HG03442 (cell line): ENCODE measurements around the gene OTUD3.
"Not testable (repeated sequence)": the region's sequence is repeated elsewhere in the genome, so short reads cannot be mapped to it uniquely, and the experiment has no call there.

ENCODE experiments used
- ATAC-seq: cut with Tn5 transposase; IDR thresholded peaks from one replicate; pipeline ENCODE4 v1.9.1; 2021; ENCODE audit warnings: mild to moderate bottlenecking, moderate library complexity; ENCODE audit not compliant: unreplicated experiment

The OTUD3 gene

GRCh38 chr1:19868575-19868974 lies 13.6 kb upstream of the OTUD3 start:
- not testable (repeated sequence) for ATAC-seq

GRCh38 chr1:19869453-19869852 lies 12.7 kb upstream of the OTUD3 start:
- not testable (repeated sequence) for ATAC-seq

GRCh38 chr1:19869929-19870328 lies 12.3 kb upstream of the OTUD3 start:
- ATAC-seq = no peak

GRCh38 chr1:19872190-19872589 lies 10.0 kb upstream of the OTUD3 start:
- no peak for ATAC-seq

- no peak for ATAC-seq
These were observed 4.9 kb upstream of the OTUD3 start for GRCh38 chr1:19877181-19877750.

- ATAC-seq = no peak
These were observed 4.2 kb upstream of the OTUD3 start for GRCh38 chr1:19877821-19878636.

- ATAC-seq = no peak
These were observed 3.6 kb upstream of the OTUD3 start for GRCh38 chr1:19878637-19878985.

GRCh38 chr1:19879227-19879626 lies 3.0 kb upstream of the OTUD3 start:
- no peak for ATAC-seq

GRCh38 chr1:19879661-19880060 lies 2.5 kb upstream of the OTUD3 start:
- no peak for ATAC-seq

- ATAC-seq = not testable (repeated sequence)
These were observed 1.4 kb upstream of the OTUD3 start for GRCh38 chr1:19880841-19881240.

- no peak for ATAC-seq
These were observed 2.1 kb downstream of the OTUD3 start for GRCh38 chr1:19884312-19884711.

GRCh38 chr1:19885821-19886220 lies 3.6 kb downstream of the OTUD3 start:
- no peak for ATAC-seq

- ATAC-seq = no peak
These were observed 5.9 kb downstream of the OTUD3 start for GRCh38 chr1:19888112-19888511.

- ATAC-seq = no peak
These were observed 7.5 kb downstream of the OTUD3 start for GRCh38 chr1:19889656-19890055.

GRCh38 chr1:19892129-19892528 lies 9.9 kb downstream of the OTUD3 start:
- ATAC-seq = no peak

- no peak for ATAC-seq
These were observed 10.5 kb downstream of the OTUD3 start for GRCh38 chr1:19892628-19893168.

- no peak for ATAC-seq
These were observed 11.5 kb downstream of the OTUD3 start for GRCh38 chr1:19893687-19894086.

- no peak for ATAC-seq
These were observed 12.0 kb downstream of the OTUD3 start for GRCh38 chr1:19894218-19894617.

- ATAC-seq = no peak
These were observed 19.5 kb downstream of the OTUD3 start for GRCh38 chr1:19901653-19902052.

- no peak for ATAC-seq
These were observed 21.4 kb downstream of the OTUD3 start for GRCh38 chr1:19903621-19904020.

GRCh38 chr1:19907456-19907855 lies 25.3 kb downstream of the OTUD3 start:
- ATAC-seq = no peak

GRCh38 chr1:19909392-19909791 lies 27.2 kb downstream of the OTUD3 start:
- ATAC-seq = no peak
